ENCODE results near the gene SLC7A6OS. TPM values are rescaled to one million over a fixed set of nuclear protein-coding genes. Genes with fewer than 3 reads are reported as not detected.
A peak's percentile ranks its signal among the peaks of the same experiment; 100 is the strongest.
"Not testable (repeated sequence)": the region's sequence is repeated elsewhere in the genome, so short reads cannot be mapped to it uniquely, and the experiment has no call there.

The SLC7A6OS gene
- total RNA-seq, 1 donor from 2014 or later = 10.3 TPM

DNA sequence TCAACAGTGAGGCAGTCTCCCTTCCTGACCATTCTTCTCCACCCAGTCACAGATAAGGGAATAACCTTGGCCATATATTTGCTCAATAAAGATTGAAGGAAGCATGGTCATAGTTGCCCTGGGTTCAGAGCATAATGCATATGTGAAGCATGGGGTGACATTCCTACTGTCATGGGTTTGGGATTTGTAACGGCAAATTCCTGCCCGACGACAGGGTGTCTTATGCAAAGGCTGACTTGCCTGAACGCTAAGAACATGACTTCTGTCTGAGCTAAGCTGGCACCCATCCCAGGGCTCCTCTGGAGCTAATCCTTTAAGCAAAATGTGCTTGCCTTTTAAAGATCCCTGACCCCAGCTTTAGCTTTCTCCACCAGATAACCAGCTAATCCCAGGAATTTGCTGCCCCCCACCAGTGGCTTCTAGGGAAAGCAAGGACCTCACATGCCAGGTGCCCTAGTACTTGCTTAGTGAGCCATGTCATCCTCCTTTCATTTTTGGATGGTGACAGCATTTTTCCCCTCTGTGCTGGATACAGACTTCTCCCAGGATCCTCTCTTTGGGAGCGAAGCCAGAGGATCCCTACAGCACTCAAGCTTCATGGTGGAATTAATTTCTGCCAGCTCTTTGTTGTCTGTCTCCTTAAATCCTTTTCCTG is 11.7 kb downstream of the SLC7A6OS start:
- DNase-seq (ENCODE audit: low read depth in 2 of 2) = peak in 1 of 2 donors; percentile 36

DNA sequence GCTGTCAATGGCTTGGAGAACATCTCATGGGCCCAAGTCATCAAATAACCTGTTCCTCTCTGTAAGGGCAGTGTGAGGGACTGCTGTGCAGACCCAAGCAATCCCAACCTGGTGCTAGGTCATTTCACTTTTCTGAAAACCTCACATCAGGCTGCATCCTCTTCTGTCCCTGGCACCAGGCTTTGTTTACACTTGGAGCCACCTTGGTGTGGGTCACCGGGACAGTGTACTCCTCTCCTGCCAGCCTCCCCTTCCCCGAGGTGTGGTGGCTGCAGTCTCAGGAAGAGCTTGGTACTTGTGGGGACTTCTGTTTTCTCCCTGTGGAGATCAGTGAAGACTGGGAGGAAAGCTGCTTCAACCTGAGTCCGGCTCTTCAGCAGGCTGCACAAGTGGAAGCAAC is 12.4 kb downstream of the SLC7A6OS start:
- DNase-seq (ENCODE audit: low read depth in 2 of 2) = no peak

DNA sequence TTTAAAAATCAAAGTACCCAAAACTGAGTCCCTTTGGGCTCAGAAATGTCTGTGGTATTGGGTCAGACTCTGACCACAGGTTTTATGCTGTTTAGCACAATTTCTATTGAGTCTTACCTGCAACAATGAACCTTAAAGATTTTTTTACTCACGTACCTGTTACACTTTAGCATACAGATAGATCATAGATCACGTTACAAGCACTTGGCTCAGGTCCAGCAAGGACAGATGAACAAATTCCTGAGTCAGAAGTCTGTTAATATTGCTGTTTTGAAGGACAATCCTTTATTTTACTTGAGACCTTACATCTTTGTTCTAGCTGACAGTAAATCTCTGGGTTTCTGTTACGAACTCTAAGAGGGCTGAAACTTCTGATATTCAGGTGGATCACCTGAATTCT is 12.8 kb downstream of the SLC7A6OS start:
- DNase-seq (ENCODE audit: low read depth in 2 of 2) = peak in 1 of 2 donors; percentile 27

DNA sequence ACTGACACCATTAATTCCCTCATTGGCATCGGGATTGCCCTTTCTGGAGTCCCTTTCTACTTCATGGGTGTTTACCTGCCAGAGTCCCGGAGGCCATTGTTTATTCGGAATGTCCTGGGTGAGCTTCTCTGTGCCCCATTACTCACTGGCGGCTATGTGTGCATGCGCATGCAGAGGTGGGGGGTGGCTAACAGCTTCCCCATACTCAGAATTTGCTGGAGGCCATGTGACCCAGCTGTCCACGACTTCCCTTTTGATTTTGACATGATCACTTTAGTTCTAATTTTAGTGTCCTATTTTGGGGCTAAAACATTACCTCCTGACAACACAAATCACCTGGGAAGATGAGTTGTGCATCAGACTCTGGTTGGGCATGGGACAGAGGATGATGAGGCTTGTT is 14.1 kb downstream of the SLC7A6OS start:
- DNase-seq (ENCODE audit: low read depth in 2 of 2) = no peak

DNA sequence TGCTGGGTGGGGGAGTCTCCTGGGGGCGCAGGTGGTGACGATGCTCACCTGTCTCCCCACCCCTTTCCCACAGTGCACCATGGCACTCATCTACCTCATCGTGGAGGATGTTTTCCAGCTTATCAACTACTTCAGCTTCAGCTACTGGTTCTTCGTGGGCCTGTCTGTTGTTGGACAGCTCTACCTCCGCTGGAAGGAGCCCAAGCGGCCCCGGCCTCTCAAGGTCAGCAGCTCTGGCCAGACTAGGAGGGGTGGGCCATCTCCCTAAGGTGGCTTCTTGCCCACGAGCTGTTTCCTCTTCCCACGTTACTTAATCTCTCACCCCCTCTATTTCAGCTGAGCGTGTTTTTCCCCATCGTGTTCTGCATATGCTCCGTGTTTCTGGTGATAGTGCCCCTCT is 14.5 kb downstream of the SLC7A6OS start:
- DNase-seq (ENCODE audit: low read depth in 2 of 2) = no peak

DNA sequence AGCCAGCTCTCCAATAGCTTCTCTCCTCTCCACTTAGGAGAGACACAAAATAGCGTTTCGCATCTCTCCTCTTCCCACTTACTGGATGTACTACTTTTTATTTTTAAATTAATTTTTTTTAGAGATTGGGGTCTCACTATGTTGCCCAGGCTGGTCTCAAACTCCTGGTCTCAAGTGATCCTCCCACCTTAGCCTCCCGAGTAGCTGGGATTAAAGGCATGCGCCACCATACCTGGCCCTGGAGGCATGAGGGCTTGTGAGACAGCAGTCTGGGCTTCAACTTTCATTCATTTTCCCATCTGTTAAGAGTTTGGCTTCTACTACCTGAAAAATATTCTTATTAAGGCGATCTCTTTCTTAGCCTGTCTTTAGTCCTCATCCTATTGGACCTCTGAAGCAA is 18.3 kb downstream of the SLC7A6OS start:
- DNase-seq (ENCODE audit: low read depth in 2 of 2) = no peak

DNA sequence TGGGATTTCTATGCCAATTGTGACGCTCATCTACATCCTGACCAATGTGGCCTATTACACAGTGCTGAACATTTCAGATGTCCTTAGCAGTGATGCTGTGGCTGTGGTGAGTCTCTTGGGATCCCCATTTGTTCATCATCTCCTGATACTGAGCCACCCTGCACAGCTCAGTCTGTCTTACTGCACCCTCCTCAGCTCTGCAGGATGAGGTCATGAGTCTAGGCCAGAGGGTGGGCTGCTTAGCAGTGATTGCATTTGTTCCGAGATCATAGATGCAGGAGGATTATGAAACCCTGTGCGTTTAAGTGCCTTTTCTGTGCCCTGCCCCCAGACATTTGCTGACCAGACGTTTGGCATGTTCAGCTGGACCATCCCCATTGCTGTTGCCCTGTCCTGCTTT is 19.5 kb downstream of the SLC7A6OS start:
- DNase-seq (ENCODE audit: low read depth in 2 of 2) = no peak

DNA sequence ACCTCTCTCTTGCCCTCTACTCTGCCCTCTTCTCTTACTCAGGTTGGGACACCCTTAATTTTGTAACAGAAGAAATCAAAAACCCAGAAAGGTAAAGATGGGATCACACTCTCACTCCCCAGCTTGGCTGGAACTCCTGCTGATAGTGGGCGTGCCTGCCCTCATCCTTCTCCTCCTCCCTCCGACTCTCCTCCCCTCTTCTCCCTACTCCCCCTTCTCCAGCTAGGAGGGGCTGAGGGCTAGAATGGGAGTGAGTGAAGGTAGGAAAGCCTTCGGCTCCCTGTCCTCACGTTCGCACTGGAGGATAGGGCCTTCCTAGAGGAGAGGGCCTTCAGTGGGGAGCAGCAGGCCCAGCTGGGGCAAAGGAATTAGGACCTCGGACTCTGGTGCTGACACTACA is 20.3 kb downstream of the SLC7A6OS start:
- DNase-seq (ENCODE audit: low read depth in 2 of 2) = no peak

DNA sequence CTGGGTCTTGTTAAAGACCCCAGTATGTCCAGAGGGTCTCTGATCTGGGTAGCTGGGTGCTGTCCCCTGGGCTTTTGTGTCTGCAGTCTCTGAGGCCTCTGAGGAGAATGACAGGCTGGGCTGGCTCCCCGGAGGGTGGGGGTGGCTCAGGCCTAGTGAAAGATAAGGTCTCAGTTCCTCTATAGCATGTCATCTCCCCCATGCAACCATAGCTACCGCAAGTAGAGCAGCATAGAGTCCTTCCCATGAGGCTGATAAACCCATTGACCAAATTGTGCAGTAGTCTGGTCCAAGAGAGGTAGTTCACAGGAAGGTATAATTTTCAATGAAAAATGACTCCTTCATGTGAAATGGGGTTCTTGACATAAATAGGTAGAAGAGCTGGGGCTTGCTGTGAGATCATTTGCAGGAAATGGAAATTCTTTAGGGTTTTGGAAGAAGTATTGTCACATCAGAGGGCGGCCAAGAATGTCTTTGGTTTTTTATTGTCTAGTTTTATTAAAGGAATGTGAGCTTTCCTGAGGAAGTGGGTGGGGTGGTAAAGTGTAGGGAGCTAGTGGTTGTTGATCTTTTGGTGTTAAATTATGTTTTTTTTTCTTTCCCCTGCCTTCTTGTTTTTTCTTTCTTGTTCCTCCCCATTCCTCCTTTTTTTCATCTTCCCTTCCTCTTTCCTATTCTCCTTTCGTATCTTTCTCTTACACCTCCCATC is 21.0 kb downstream of the SLC7A6OS start:
- DNase-seq (ENCODE audit: low read depth in 2 of 2) = peak in 1 of 2 donors; percentile 68

DNA sequence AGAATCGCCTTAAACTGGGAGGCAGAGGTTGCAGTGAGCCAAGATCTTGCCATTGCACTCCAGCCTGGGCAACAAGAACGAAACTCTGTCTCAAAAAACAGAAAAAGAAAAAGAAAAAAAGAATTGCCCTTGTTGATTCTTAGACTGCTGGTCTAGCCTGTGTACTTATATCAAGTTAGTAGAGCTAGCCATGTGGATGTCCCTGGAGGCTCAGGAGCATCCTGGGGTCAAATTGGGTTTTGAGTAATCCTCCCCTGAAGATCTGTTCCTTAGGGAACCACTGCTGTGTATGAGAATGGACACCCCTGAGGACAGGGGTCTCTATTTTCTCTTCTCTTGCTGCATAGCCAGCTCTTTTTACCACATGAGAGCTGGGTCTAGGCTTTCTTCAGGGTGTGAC is 21.5 kb downstream of the SLC7A6OS start:
- DNase-seq (ENCODE audit: low read depth in 2 of 2) = no peak

DNA sequence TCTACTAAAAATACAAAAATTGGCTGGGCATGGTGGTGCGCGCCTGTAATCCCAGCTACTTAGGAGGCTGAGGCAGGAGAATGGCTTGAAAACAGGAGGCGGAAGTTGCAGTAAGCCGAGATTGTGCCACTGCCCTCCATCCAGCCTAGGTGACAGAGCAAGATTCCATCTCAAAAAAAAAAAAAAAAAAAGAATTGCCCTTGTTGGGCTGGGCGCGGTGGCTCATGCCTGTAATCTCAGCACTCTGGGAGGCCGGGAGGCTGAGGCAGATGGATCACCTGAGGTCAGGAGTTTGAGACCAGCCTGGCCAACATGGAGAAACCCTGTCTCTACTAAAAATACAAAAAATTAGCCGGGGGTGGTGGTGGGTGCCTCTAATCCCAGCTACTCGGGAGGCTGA is 21.9 kb downstream of the SLC7A6OS start:
- not testable (repeated sequence) for DNase-seq (ENCODE audit: low read depth in 2 of 2)

DNA sequence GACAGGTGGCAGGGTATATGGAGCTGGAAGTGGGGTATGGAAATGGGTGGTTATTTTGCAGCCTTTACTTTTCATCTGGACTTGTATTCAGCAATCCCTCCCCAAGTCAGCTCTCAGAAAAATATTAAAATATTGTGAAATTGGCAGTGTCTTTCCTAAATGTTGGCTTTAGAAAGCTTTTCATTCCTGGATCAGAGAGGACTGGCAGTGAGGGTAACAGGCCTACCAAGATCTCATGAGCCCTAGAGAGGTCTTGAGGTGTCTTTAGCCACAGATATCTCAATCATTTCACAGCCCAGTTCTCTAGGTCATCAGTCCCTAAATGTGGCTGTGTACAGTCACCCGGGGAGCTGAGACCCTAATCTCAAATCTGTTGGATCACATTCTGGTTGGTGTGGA is 22.5 kb downstream of the SLC7A6OS start:
- DNase-seq (ENCODE audit: low read depth in 2 of 2) = no peak

DNA sequence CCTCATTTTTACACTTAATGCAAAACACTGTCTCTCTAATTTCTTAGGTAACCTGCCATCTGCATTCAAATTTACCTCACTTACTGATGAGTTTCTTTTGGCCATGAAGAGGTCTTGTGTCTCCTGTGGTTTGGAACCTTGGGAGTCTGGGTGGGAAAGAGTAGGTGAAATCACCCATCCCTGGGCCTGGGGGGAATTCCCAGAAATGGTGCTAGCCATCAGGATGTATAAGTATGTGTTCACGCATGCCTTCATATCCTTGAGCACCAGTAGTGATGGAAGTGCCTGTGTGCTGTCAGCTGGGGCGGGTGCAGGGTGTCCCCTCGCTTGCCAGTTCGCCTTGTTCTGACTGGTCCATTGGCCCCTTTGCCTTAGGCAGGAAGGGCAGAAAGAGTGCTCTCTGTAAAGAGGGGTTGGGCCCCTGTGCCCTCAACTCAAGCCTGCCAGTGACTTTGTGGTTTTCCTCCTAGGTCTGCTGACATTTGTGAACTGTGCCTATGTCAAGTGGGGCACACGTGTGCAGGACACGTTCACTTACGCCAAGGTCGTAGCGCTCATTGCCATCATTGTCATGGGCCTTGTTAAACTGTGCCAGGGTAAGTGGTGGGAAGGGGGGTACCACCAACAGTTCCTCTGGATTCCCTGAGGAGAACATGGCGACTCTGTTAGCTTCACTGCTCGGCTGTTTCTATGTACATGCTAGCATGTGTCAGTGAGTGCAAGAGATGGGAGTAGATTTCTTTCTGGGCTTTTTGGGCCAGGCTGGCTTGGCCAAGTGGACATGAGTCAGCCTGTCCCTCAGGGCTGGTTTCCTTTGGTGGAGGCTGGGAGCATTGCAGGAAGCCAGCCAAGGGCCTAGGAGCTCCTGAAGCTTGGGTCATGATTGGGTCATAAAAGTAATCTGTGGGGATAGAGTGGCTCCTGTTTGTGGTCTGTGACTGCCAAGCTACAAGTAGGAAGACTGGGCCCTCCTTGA is 23.2 kb downstream of the SLC7A6OS start:
- DNase-seq (ENCODE audit: low read depth in 2 of 2) = peak; percentile 37 to 92

DNA sequence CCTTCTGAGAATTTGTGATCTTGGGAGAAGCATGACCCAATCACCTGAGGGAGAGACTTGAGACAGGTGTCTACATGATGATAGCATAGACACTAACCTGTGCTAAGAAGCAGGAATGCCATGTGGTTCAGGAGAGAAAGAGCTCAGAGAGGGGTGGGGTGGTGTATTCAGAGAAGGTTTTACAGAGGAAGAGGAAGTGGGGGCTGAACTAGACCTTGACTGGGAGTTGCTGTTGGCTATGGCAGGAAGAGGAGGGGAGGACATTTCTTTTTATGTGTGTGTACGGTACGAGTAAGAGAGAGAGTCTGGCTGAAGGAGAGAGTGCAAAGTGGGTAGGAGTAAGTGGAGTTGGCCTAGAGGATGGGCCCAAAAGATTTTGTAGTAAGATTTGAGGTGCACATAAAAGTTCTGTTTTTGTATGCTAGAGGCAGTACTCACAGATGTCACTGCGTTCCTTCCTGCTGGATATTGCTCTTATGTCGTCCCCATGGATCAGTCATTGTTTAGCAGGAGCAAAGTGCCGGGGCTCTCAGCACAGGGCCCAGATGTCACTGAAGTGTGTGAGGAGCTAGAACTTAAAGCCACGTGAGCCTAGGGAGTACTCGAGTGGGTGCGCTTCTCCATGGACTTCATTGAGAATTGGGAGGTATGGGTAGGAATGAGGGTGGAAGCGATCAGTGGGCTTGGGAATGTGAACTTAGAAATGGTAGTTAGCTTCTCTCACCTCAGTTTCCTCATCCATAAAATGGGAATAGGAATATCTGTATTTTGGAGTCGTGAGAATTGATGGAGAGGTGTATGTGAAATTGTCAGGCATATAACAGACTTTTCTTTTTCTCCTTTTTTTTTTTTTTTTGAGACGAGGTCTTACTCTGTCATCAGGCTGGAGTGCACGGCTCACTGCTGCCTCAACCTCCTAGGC is 24.3 kb downstream of the SLC7A6OS start:
- peak; percentile 35 to 41 for DNase-seq (ENCODE audit: low read depth in 2 of 2)

DNA sequence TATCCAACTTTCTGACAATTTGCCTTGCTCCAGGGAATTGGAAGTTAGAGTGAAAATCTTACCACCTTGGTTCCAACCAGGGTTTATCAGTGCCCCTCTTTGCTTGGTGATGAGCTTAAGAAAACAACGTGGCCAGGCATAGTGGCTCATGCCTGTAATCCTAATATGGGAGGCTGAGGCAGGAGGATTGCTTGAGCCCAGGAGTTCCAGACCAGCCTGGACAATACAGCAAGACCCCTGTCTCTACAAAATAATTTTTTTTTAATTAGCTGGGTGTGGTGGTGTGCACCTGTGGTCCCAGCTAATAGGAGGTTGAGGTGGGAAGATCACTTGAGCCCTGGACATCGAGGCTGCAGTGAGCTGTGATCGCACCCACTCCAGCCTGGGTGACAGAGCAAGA is 25.1 kb downstream of the SLC7A6OS start:
- no peak for DNase-seq (ENCODE audit: low read depth in 2 of 2)

DNA sequence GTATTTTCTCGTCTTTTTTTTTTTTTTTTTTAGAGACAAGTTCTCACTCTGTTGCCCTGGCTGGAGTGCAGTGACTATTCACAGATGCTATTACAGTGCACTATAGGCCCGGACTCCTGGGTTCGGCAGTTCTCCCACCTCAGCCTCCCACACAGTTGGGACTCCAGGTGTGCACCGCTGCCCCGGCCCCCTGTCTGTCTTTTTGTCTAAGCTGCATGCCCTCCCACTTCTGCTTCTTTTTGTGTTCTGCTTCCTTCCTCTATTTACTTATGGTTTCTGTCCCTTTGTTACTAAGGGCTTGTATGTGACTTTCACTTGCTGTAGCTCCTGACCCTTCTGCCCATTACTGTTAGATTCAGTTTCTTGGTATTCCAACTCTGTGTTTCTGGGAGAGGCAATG is 25.9 kb downstream of the SLC7A6OS start:
- DNase-seq (ENCODE audit: low read depth in 2 of 2) = peak in 1 of 2 donors; percentile 22

DNA sequence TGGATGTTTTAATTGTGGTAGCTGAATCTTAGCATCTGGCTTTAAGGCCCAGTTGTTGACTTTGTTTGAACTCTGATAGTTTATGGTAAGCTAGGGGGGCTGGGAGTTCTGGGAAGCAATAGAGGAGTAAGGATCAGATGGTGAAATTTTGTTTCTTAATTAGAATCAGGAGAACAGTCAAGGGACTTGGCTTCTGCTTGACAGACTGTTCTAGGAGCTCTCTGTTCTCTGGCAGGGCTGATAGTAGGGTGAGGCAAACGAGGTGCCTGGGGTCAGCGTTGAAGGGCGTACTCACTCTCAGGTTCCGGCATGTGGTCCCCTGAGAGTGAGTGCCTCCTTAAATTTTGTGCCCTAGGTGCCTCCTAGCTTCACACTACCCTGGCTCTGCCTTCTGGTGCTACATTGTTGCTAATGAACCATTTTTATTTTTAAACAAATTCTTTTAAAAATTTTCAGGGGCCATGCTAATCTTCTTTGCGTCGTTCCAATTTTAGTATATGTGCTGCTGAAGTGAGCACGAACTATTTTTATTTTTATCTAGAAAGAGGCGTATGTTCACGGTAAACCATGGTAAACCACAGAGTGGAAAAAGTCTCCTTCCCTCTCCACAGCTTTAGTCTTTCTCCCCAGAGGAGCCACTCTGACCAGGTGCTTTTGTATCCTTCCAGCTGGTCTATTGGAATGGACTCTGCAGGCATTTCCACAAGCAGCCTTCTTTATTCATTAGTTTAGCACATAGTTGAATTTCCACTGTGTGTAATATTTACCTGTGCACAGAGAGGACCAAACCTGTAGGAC is 26.7 kb downstream of the SLC7A6OS start:
- DNase-seq (ENCODE audit: low read depth in 2 of 2) = no peak

DNA sequence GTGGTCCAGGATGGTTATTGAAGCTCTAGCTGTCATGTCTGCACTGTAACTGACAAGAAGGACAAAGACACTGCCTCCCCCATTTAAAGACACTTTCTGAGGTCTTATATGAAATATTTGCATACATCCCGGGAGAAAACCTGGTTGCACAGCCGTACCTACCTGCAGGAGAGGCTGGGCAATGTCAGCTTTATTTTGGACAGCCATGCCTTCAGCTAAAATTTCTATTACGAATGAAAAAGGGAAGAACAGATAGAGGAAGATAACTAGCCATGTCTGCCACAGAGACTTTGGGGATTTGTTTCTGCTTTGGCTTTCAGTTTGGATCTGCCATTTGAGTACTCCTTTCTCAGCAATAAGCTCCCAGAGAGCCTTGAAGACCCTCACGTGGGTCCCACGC is 27.4 kb downstream of the SLC7A6OS start:
- DNase-seq (ENCODE audit: low read depth in 2 of 2) = no peak

DNA sequence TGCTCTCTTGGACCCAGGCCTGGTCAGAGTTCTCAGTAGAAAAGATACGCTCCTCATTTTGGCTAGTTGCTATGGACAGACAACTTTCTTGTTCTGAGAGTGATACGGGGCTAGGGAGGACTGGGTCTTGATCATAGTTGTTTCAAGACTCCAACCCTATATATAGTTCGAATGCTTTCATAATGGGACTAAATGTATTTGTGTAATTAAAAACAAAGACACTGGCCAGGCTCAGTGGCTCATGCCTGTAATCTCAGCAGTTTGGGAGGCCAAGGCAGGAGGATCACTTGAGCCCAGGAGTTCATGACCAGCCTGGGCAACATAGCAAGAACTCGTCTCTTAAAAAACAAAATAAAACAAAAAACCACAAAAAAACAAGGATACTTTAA is 28.7 kb downstream of the SLC7A6OS start:
- no peak for DNase-seq (ENCODE audit: low read depth in 2 of 2)

DNA sequence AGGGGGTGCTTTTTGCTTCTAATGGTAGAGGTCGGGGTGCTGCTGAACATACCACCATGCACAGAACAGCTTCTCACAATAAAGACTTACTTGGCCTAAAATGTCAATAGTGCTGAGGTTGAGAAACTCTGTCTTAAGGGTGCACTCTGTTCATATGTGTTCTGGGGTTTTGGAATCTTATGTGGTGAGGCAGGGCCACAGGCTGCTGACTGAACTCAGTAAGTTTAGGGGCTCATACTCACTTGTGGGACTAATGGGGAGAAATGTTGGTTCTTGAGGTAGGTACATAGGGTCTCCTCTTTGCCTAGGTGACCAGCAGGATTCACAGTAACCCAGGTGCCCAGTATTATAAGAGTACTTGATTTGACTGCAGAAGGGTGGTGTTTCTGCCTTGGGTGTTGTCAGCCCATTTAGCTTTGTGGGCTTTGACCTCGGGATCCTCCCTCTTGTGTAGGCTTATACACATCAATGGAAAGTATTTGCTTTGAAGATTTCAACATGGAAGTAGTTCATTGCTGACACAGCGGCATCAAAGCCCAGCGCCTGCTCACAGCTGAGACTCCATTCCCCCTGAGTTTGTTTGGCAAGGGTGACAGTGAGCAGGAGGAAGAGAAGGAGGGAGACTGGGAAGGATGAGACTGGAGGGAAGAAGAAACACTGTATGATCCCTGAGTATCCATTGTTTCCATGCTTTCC is 29.2 kb downstream of the SLC7A6OS start:
- no peak for DNase-seq (ENCODE audit: low read depth in 2 of 2)
